Testis (tissue), 3 donors: Measurements from ENCODE around the gene DAB2. TPM values are rescaled to one million over a fixed set of nuclear protein-coding genes. Genes with fewer than 3 reads are reported as not detected.

ENCODE experiments used
- DNase-seq: peaks from one replicate; pipeline ENCODE4 v3.0.0-alpha.2; 2019
- H3K27ac ChIP-seq, 2 donors: fragments of 200-600 bp; sonication (generic); one replicate each; pipeline ENCODE4 v1.5.1; 2019
- H3K27me3 ChIP-seq: fragments of 200-600 bp; sonication (generic); one replicate; pipeline ENCODE4 v1.5.1; 2019
- H3K36me3 ChIP-seq: fragments of 200-600 bp; sonication (generic); one replicate; pipeline ENCODE4 v1.5.1; 2017; ENCODE audit warnings: low read depth; ENCODE audit errors: missing control alignments
- H3K4me1 ChIP-seq: fragments of 200-600 bp; sonication (generic); one replicate; pipeline ENCODE4 v1.5.1; 2019
- H3K4me3 ChIP-seq, 2 donors: fragments of 200-600 bp; sonication (generic); one replicate each; pipeline ENCODE4 v1.5.1; 2017 to 2019
- H3K9me3 ChIP-seq: fragments of 200-600 bp; sonication (generic); one replicate; pipeline ENCODE4 v1.5.1; 2017
- POLR2A ChIP-seq: fragments of 450-650 bp; IDR thresholded peaks from one replicate; pipeline ENCODE4 v1.6.1; 2017; ENCODE audit warnings: antibody characterized with exemption, mild to moderate bottlenecking, moderate library complexity
- WGBS, 2 donors: methylation state at CpG; one replicate each; pipeline ENCODE4 v1.1.5; 2018; 5-methylcytosine and 5-hydroxymethylcytosine counted together
- intact Hi-C: fragments of 100-400 bp; cut with DNase I; formaldehyde crosslinking; loops from one replicate; pipeline ENCODE4 v1.15.1; 2023; ENCODE audit warnings: low total_unique reads
- polyA plus RNA-seq: library from polyadenylated mRNA; stranded (reverse); fragments of 350-450 nt; fragmentation: Illumina TruSeq; extraction: RNeasy Lipid Tissue Mini Kit (QIAGEN cat#74804); gene quantifications from one replicate; pipeline ENCODE4 v1.2.3, GENCODE V29; 2014; ENCODE audit warnings: low read depth, low replicate concordance; ENCODE audit not compliant: insufficient read depth
- total RNA-seq, 2 donors: library from RNA; depleted of rRNA; stranded (reverse); fragments of >200 nt; gene quantifications; one replicate each; pipeline ENCODE4 v1.2.3, GENCODE V29; 2016
- TF ChIP-seq, protein P1 (sequence below), 3 experiments: fragments of 450-650 bp in 2 of 3; fragments of 200-600 bp in 1 of 3; sonication (generic) in 1 of 3; IDR thresholded peaks; one replicate each; pipeline ENCODE4 v1.5.1; 2016 to 2019; ENCODE audit warnings: antibody characterized with exemption in 3 of 3, mild to moderate bottlenecking in 2 of 3, moderate library complexity in 1 of 3

Gene DAB2
- total and polyA plus RNA-seq, 3 donors from 2014 or later = 12.9 to 56.2 (median 29.7) TPM

DNA sequence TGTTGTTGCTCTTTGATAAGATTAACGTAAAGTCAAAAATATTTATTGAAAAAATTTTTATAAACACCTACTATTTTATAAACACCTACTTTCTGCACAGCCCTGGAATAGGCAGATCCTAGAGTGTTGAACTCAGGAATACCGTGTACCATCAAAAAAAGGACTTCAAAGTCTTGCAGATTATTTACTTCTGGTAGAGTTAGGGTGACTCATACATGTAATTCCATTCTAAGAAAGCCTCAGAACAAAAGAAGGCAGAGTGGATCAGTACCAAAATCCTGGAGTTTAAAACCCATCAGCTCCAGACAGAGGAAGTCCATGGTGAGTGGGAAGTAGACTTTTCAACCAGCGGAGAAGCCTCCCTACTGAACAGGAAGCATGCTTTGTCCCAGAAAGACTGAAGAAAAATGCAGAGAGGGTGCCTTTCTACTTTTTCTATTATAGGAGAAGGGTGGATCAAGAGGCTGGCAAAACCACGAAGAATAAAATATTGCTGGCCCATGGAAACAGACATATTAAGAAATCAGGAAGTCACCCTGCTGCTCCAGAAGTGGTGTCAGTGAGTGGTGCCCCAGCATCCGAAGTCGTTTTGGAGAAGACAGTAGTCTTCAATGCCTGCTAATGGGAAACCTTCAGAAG is 45.1 kb upstream of the DAB2 start:
- 80 to 81% methylated on average over 6 of the region's 6 CpGs for WGBS, 2 donors
- TF ChIP-seq, protein P1, sequence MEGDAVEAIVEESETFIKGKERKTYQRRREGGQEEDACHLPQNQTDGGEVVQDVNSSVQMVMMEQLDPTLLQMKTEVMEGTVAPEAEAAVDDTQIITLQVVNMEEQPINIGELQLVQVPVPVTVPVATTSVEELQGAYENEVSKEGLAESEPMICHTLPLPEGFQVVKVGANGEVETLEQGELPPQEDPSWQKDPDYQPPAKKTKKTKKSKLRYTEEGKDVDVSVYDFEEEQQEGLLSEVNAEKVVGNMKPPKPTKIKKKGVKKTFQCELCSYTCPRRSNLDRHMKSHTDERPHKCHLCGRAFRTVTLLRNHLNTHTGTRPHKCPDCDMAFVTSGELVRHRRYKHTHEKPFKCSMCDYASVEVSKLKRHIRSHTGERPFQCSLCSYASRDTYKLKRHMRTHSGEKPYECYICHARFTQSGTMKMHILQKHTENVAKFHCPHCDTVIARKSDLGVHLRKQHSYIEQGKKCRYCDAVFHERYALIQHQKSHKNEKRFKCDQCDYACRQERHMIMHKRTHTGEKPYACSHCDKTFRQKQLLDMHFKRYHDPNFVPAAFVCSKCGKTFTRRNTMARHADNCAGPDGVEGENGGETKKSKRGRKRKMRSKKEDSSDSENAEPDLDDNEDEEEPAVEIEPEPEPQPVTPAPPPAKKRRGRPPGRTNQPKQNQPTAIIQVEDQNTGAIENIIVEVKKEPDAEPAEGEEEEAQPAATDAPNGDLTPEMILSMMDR (IDR thresholded peaks at IDR 0.05) = no peak
- no peak for TF ChIP-seq POLR2A
- H3K4me1 ChIP-seq = no peaks in the 10 kb centered on the region
- H3K4me3 ChIP-seq = no peak overlapping the region
- no peaks in the 10 kb centered on the region for H3K27me3 ChIP-seq
- intact Hi-C loops = no loop called here
- H3K36me3 ChIP-seq = no peaks in the 10 kb centered on the region
- no peaks in the 10 kb centered on the region for H3K9me3 ChIP-seq
- DNase-seq = no peak
- no peak overlapping the region for H3K27ac ChIP-seq

DNA sequence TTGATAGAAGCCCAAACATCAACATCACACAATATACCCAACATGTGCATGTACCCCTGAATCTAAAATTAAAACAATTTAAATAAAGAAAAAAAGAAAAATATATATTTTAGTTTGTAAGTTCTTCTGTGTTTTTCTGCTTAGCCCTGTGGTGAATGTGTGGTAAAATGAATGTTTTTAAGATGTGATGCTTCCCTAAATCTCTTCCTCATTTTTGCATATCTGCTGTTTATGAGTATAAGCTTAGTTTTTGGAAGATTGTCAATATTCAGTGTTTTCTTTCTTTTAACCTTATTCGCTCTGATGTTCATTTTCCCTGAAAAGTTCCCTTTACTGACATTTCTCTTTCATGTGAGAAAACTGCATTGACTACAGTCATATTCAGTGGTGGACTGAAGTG is 44.4 kb upstream of the DAB2 start:
- WGBS, 2 donors = 92 to 93% methylated on average over 1 of the region's 1 CpG
- H3K36me3 ChIP-seq = no peaks in the 10 kb centered on the region
- H3K27ac ChIP-seq = no peak overlapping the region
- DNase-seq = no peak
- TF ChIP-seq, protein P1 (IDR thresholded peaks at IDR 0.05) = no peak
- TF ChIP-seq POLR2A = no peak
- no peaks in the 10 kb centered on the region for H3K9me3 ChIP-seq
- no peaks in the 10 kb centered on the region for H3K4me1 ChIP-seq
- no peak overlapping the region for H3K4me3 ChIP-seq
- H3K27me3 ChIP-seq = no peaks in the 10 kb centered on the region
- intact Hi-C loops = no loop called here

DNA sequence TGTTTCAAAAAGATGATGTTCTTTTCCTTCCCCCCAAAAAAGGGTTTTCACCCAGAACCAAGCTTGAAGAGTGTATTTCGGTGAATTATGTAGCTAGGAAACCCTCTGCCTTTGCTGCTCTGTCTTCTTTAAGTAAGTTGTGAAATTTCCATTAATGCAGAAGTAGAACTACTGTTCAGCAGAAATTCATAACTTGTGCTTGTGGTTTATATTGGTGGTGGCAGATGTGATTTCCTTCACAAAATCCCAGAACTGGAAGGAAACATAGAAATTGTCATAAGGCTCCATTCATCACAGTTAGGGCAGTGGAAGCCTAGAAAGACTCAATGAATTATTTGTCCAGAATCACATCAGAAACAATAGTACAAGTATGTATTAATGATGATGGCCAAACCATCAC is 42.1 kb upstream of the DAB2 start:
- TF ChIP-seq, protein P1 (IDR thresholded peaks at IDR 0.05) = no peak
- no peak for TF ChIP-seq POLR2A
- H3K27ac ChIP-seq = no peak overlapping the region
- no peak for DNase-seq
- no peak overlapping the region for H3K4me3 ChIP-seq
- H3K27me3 ChIP-seq = no peaks in the 10 kb centered on the region
- intact Hi-C loops = no loop called here
- no peaks in the 10 kb centered on the region for H3K36me3 ChIP-seq
- H3K4me1 ChIP-seq = no peaks in the 10 kb centered on the region
- no peaks in the 10 kb centered on the region for H3K9me3 ChIP-seq
- WGBS, 2 donors = 80 to 89% methylated on average over 1 of the region's 1 CpG

DNA sequence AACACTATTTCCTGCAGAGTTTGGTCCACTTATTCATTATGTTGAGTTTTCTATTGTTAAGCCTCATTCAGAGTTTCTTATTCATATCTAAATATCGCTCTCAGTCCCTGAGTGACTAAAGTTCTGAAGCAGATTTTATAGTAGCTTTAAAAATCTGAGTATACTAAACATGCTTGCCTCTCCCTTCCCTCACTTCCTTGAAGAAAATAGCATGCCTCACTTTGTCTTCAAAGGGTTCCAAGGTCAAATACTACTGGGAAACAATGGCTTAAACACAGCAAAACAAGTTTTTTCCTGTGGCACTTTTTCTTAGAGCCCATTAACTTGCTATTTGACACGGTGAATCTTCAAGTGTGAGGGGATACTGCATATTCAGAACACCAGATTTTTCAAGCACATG is 41.1 kb upstream of the DAB2 start:
- no peak overlapping the region for H3K4me3 ChIP-seq
- no peaks in the 10 kb centered on the region for H3K27me3 ChIP-seq
- no peaks in the 10 kb centered on the region for H3K36me3 ChIP-seq
- H3K9me3 ChIP-seq = no peaks in the 10 kb centered on the region
- H3K27ac ChIP-seq = no peak overlapping the region
- no peaks in the 10 kb centered on the region for H3K4me1 ChIP-seq
- no peak for TF ChIP-seq POLR2A
- TF ChIP-seq, protein P1 (IDR thresholded peaks at IDR 0.05) = no peak
- DNase-seq = no peak
- intact Hi-C loops = no loop called here
- 64 to 71% methylated on average over 2 of the region's 2 CpGs for WGBS, 2 donors

DNA sequence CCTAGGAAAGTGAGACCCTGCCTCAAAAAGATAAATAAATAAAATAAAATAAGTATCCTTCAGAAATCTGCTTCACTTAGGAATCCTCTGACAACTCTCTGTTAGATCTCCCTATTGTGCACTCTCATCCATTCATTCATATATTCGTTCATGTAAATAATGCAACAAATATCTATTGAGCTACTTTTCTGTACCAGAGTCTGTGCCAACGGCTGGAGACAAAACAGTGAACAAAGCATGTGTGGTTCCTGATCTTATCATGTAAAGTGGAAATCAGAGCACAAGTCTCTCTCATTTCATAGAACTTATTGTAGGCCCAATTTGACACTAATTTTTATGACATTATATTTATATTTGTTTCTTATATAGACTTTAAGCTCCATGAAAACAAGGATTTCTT is 40.3 kb upstream of the DAB2 start:
- no peak for DNase-seq
- Histone ChIP-seq H3K36me3 (no peaks in the 10 kb centered on the region), H3K9me3 (no peaks in the 10 kb centered on the region), H3K27me3 (no peaks in the 10 kb centered on the region), H3K27ac (no peak overlapping the region), H3K4me3 (no peak overlapping the region), H3K4me1 (no peaks in the 10 kb centered on the region)
- no peak for TF ChIP-seq POLR2A
- TF ChIP-seq, protein P1 (IDR thresholded peaks at IDR 0.05) = no peak
- intact Hi-C loops = no loop called here
- WGBS, 2 donors = 62 to 80% methylated on average over 2 of the region's 2 CpGs
